ENCODE measurements around the gene MAP7.

The MAP7 gene

GRCh38 chr6:136421537-136422158 lies 128.6 kb downstream of the MAP7 start:
- no peaks in the 10 kb centered on the region for H3K9me3 ChIP-seq
- no peak overlapping the region for H3K4me3 ChIP-seq (ENCODE audit: low read depth in 1 of 2, low read length in 1 of 2)
- no peaks in the 10 kb centered on the region for H3K36me3 ChIP-seq
- no peaks in the 10 kb centered on the region for H3K27me3 ChIP-seq
- peaks cover 0 to 4% of the 10 kb centered on the region in 2 experiments for H3K4me1 ChIP-seq (ENCODE audit: control insufficient read depth in 1 of 2, insufficient read depth in 1 of 2, low read depth in 1 of 2, low read length in 1 of 2)
- TF ChIP-seq CTCF (IDR thresholded peaks at IDR 0.05): no peak
- H3K27ac ChIP-seq: no peak overlapping the region

GRCh38 chr6:136420853-136421252 lies 129.4 kb downstream of the MAP7 start:
- Histone ChIP-seq H3K27ac (no peak overlapping the region), H3K4me3 (ENCODE audit: low read depth in 1 of 2, low read length in 1 of 2) (no peak overlapping the region), H3K9me3 (no peaks in the 10 kb centered on the region), H3K27me3 (no peaks in the 10 kb centered on the region), H3K36me3 (no peaks in the 10 kb centered on the region), H3K4me1 (ENCODE audit: control insufficient read depth in 1 of 2, insufficient read depth in 1 of 2, low read depth in 1 of 2, low read length in 1 of 2) (peaks cover 0 to 2% of the 10 kb centered on the region in 2 experiments)
- no peak for TF ChIP-seq CTCF (IDR thresholded peaks at IDR 0.05)

GRCh38 chr6:136415351-136416007 lies 134.7 kb downstream of the MAP7 start:
- no peaks in the 10 kb centered on the region for H3K27me3 ChIP-seq
- no peaks in the 10 kb centered on the region for H3K9me3 ChIP-seq
- peak overlapping the region; percentile 58 for H3K27ac ChIP-seq
- no peak for TF ChIP-seq CTCF (IDR thresholded peaks at IDR 0.05)
- H3K4me3 ChIP-seq (ENCODE audit: low read depth in 1 of 2, low read length in 1 of 2): no peak overlapping the region
- H3K4me1 ChIP-seq (ENCODE audit: control insufficient read depth in 1 of 2, insufficient read depth in 1 of 2, low read depth in 1 of 2, low read length in 1 of 2): peaks cover 4 to 13% of the 10 kb centered on the region in 2 experiments
- no peaks in the 10 kb centered on the region for H3K36me3 ChIP-seq

- no peak overlapping the region for H3K4me3 ChIP-seq (ENCODE audit: low read depth in 1 of 2, low read length in 1 of 2)
- H3K27ac ChIP-seq: no peak overlapping the region
- peaks cover 4 to 13% of the 10 kb centered on the region in 2 experiments for H3K4me1 ChIP-seq (ENCODE audit: control insufficient read depth in 1 of 2, insufficient read depth in 1 of 2, low read depth in 1 of 2, low read length in 1 of 2)
- no peaks in the 10 kb centered on the region for H3K36me3 ChIP-seq
- TF ChIP-seq CTCF (IDR thresholded peaks at IDR 0.05): no peak
- H3K27me3 ChIP-seq: no peaks in the 10 kb centered on the region
- no peaks in the 10 kb centered on the region for H3K9me3 ChIP-seq
These were observed 137.8 kb downstream of the MAP7 start for GRCh38 chr6:136412410-136412809.

GRCh38 chr6:136411453-136412354 lies 138.5 kb downstream of the MAP7 start:
- Histone ChIP-seq H3K4me3 (ENCODE audit: low read depth in 1 of 2, low read length in 1 of 2) (no peak overlapping the region), H3K9me3 (no peaks in the 10 kb centered on the region), H3K4me1 (ENCODE audit: control insufficient read depth in 1 of 2, insufficient read depth in 1 of 2, low read depth in 1 of 2, low read length in 1 of 2) (peaks cover 4 to 13% of the 10 kb centered on the region in 2 experiments), H3K36me3 (no peaks in the 10 kb centered on the region), H3K27me3 (no peaks in the 10 kb centered on the region), H3K27ac (no peak overlapping the region)
- TF ChIP-seq CTCF (IDR thresholded peaks at IDR 0.05): no peak
